NT2/D1 (cell line): ENCODE measurements around the gene CDC42SE2.

Experiments used
- SUZ12 ChIP-seq: IDR thresholded peaks from 2 replicates; pipeline ENCODE4 v1.6.1; 2011; ENCODE audit not compliant: insufficient read length, insufficient read depth; ENCODE audit errors: extremely low read depth
- YY1 ChIP-seq: IDR thresholded peaks from 2 replicates; pipeline ENCODE4 v1.6.1; 2011; ENCODE audit not compliant: insufficient read length, insufficient read depth
- ZNF274 ChIP-seq: IDR thresholded peaks from 2 replicates; pipeline ENCODE4 v1.6.1; 2011; ENCODE audit warnings: mild to moderate bottlenecking, low read depth, low read length

DNA sequence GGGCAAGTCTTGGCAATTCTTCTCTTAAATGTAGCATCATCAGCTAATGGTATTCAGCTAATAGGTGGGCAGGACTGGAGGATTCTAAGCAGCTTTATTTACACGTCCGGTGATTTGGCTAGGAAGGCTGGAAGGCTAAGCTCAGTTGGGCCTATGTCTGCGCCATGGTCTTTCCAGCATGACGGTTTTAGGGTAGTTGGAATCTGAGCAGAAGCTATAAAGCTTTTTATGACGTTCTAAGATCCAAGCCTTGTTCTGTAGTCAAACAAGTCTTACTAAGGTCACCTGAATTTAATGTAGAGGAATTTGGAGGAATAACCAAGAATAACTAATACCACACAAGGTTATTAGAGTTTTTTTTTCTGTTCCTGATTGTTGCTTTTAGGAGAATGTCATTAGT is 66.2 kb downstream of the CDC42SE2 start:
- no peak for TF ChIP-seq ZNF274
- TF ChIP-seq YY1: no peak
- no peak for TF ChIP-seq SUZ12
